GM19467 (cell line): ENCODE results near the gene PRM2.

ENCODE experiments used
- ATAC-seq: cut with Tn5 transposase; IDR thresholded peaks from one replicate; pipeline ENCODE4 v1.9.1; 2021; ENCODE audit warnings: mild to moderate bottlenecking, moderate library complexity; ENCODE audit not compliant: unreplicated experiment

Gene PRM2

GRCh38 chr16:11264155-11264832 lies 12.0 kb downstream of the PRM2 start:
- no peak for ATAC-seq

DNA sequence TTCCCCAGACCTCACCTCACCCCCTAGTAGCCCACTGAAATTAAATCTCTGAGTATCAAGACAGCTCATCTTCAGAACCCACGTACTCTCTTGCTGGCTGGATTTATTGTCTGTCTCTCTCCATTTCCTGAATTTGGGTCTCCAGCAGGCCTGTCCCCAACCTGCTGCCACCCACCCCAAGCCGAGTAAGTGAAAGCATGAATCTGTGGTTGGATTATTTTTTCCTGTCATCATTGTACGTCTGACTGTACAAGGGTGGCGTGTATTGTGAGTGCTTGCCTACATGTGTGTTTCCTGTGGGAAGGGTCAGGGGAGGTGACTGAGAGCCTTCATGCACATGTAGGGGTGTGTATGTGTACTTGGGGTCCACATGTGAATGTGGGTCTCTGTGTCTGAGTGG lies 12.5 kb downstream of the PRM2 start:
- ATAC-seq: no peak

DNA sequence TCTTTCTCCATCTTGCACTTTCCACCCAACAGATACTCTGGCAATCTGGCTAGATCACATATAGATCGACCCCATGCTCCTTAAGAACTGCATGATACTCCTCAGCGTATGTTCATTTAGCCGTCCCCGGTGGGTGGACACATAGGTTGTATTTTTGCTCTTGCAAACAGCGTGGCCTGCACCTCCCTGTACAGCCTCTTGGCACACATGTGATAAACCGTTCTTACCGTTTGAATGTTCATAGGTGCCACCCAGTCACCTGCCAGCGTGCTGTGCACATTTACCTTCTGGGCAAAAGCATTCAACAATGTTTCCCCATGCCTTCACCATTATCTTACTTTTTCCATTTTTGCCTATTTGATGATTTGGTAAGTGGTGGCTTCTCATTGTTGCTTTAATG lies 13.4 kb downstream of the PRM2 start:
- ATAC-seq: no peak

GRCh38 chr16:11260596-11260966 lies 15.7 kb downstream of the PRM2 start:
- no peak for ATAC-seq

DNA sequence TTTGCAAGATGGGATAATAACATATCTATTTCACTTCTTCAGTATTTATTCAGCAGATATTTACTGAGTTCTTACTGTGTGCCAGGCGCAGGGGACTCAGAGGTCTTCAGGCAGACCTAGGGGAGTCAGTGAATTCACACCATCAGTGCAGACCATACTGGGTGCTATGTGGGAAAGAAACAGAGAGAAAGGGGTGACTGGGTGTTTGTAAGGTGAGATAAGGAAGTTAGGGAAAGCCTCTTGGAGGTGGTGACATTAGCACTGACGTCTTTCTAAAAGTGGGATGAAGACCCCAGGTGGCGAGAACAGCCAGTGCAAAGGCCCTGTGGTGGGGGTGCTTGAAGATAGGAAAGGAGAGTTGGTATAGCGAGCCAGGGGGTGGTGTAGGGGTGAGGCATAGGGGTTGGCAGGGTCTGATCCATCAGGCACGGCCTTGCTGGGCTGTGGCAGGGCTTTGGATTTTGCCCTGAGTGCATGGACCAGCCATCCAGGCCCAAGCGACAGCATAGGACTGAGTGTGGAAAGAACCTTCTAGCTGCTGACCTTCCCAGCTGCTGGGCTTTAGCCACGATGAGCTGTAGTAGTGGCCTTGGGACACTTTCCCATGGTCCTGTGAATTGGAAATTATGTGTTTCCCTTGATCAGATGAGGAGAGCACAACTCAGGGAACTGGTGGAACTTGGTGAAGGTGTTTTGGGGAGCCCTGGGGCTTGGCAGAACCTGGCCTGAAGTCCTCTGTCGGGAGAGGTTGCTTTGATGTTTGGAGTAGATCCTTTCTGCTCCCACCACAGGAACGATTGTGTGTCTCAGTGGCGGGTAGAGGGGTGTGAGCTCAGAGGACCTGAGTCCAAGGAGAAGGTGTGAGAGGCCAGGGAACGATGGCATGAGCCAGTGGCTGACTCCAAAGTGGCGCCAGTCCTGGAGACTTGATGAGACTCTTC lies 16.4 kb downstream of the PRM2 start:
- ATAC-seq: no peak

DNA sequence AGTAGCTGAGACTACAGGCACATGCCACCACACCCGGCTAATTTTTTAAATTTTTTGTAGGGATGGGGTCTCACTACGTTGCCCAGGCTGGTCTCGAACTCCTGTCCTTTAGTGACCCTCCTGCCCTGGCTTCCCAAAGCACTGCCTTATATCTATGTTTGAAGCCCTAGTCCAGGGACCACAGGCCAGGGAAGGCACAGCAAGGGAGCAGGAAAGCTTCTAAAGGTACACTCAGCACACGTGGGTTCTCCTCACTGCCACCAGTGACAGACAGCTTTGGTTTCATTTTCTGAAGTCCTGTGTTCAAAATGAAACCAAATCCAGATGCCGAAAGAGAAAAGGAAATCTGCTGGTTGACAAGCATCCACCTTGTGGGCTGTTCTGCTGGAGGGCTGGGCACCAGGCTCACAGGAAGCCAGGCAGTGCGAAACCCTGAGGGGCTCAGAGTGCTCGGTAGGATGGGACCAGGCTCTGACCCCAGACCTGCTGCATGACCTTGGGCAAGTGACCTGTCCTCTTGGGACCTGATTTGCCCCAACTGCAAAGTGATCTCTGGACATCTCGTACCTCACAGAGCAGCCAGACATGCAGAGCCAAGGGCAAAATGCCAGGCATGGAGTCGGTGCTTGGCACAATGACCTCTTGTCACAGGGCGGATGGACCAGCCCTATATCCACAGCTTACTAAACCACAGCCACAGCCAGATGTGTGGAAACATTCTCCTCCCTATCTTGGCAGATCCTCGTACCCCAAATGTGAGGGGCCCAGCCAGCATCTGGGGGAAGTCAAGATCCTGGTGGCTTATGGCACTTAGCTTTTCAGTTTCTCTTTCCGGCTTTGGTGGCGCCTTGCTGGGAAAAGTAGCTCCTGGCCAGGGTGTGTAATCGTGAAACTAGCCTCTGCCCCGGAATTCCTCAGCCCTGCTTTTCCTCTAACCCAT lies 17.5 kb downstream of the PRM2 start:
- no peak for ATAC-seq

GRCh38 chr16:11257131-11257938 lies 18.9 kb downstream of the PRM2 start:
- ATAC-seq: no peak

DNA sequence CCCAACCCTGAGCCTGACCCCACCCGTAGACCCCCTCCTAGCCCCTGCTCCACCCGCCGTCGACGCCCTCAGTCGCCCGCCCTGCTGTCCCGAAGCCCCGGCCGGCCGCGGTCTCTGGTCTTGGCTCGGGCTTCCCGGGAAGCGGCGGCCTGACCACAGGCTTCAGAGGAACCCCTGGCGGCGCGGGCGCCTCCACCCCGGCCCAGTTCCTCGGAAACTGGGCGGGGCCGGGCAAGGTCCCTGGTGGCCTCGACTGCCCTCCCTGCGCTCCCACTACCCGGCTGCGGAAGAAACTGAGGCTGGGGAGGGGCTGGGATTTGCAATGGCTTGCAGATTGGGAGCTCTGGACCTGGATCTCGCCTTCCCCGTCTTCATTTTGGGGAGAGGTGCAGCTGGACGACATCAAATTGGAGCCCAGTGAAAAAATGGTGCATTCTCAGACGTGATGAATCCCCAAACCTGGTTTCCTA lies 19.6 kb downstream of the PRM2 start:
- ATAC-seq: no peak

DNA sequence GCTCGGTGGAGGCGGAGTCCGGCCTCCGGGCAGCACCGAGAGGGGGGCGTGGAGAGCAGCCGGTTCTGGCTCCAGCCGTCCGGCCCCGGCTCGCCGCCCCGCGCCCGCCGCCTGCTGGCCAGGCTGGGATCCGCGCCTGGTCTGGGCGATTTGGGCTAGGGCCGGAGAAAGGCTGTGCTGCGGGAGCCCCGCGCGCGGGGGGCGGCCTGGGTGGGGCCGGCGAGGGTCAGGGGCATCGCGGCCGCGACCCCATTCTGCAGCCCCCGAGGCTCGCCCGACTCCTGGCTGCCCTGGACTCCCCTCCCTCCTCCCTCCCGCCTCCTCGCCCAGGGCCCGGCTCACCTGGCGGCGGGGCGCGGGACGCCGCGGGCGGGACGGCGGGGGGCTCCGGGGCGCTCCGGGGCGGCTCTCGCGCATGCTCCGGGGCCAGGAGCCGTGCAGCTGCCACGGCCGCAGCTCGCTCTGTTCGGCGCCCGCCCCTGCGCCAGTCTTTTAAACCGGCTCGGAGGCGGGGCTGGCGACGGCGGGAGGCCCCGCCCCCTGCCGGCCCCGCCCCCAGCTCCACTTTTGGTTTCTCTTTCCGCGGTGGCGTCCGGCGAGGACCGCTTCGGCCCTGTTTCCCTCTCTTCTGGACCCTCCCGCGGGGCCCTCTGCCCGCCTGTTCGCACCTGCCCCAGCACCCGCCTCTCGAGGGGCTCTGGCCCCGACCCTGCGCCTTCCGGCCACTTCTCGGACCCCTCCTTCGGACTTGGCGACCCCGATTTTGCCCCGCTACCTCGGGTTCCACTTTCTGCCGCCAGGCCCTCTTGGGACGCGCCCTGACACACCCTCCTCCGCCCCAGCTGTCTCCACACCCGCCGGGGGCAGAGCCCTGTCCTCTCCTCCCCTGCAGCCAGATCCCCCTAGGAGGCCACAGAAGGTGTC lies 20.3 kb downstream of the PRM2 start, which contains the start of gene SOCS1:
Gene SOCS1, minus strand, starts transcription at position 468 of the 924 bp plus-strand sequence. CDS start 726 bp downstream, outside the sequence.
- ATAC-seq: peak; percentile 47

GRCh38 chr16:11254913-11255736 lies 21.2 kb downstream of the PRM2 start:
- ATAC-seq: no peak

GRCh38 chr16:11253995-11254912 lies 22.0 kb downstream of the PRM2 start:
- ATAC-seq: no peak

- no peak for ATAC-seq
Observed at GRCh38 chr16:11253009-11253994, 23.0 kb downstream of the PRM2 start.

DNA sequence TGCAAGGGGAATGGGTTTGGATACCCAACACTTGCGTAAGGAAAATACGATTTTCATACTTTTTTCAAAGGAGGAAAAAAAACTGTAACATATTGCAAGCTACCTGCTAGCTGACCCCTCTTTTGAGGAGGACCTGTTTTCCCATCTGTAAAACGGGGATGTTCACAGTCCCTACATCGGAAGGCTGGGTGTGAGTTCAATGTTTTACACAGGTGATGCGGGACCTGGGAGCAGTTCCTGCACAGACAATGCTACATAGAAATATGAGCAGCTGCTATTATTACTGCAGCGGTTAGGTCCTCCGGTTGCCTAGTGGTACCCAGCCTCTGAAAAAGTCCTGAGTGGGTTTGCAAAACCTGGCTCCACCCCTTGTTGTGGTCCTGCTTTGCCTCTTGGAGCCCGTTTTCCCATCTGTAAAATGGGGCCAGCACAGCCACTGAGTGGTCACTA lies 23.8 kb downstream of the PRM2 start:
- ATAC-seq: no peak

DNA sequence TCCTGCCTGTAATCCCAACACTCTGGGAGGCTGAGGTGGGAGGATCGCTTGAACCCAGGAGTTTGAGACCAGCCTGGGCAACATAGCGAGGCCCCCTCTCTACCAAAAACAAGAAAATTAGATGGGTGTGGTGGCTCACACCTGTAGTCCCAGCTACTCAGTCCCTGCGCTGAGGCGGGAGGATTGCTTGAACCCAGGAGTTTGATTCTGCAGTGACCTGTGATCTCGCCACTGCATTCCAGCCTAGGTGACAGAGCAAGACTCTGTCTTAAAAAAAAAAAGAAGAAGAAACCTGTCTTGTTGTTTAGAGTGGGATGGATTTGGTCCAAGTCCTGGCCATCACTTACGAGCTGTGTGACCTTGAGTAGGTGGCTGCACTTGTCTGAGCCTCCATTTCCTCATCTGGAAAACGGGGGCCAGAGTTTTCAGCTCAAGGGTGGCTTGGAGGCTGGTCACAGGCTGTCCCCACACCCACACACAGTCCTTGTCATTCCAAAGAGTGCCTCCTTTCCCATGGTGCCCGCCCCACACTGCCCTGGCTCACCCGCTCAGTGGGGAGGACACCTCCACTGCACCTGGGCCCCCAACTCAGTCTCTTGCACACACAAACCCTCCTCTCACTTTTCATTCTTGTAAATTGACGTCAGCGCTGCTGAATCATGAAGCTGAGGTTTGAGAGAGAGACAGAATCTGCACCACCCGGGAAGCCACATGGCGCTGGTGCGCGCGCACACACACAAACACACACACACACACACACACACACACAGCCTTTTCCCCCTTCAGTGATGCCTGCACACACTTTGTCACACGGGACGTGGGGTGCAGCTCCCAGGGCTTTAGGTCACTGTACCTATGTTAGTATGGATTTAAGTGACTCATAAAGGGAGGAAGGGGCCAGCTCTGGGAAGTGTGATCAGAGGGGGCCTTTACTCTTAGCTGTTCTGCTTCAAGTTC lies 24.5 kb downstream of the PRM2 start:
- ATAC-seq: no peak
